Measurements from ENCODE around the gene BCL11A. TPM values are rescaled to one million over a fixed set of nuclear protein-coding genes. Genes with fewer than 3 reads are reported as not detected.

Gene BCL11A
- total and polyA plus RNA-seq, 8 donors = 1.2 to 27.4 (median 16.3) TPM

GRCh38 chr2:60529785-60530627 lies 23.4 kb downstream of the BCL11A start:
- TF ChIP-seq EP300 (IDR thresholded peaks at IDR 0.05) = no peak
- TF ChIP-seq CTCF (IDR thresholded peaks at IDR 0.05) = no peak
- TF ChIP-seq POLR2AphosphoS5 (IDR thresholded peaks at IDR 0.05) = peak in 1 of 3 donors; percentile 43
- no peak for TF ChIP-seq POLR2A (IDR thresholded peaks at IDR 0.05)
- Histone ChIP-seq H3K27ac (peak overlapping the region; percentile 62 to 88 (median 76)), H3K4me3 (peak overlapping the region in 1 of 4 donors; percentile 9), H3K36me3 (no peaks in the 10 kb centered on the region), H3K27me3 (peaks cover 0 to 7% (median 0%) of the 10 kb centered on the region in 3 donors), H3K4me1 (peaks cover 29 to 64% (median 51%) of the 10 kb centered on the region in 4 donors), H3K9me3 (no peaks in the 10 kb centered on the region)
- WGBS, 5 donors = 23 to 37% (median 24%) methylated on average over 17 of the region's 17 CpGs
- intact Hi-C loops (cut with DNase I; ENCODE audit: low total_unique reads) = no loop called here
- DNase-seq = peak; percentile 77 to 85

GRCh38 chr2:60529136-60529784 lies 24.2 kb downstream of the BCL11A start:
- no peak for TF ChIP-seq POLR2A (IDR thresholded peaks at IDR 0.05)
- no peak for TF ChIP-seq EP300 (IDR thresholded peaks at IDR 0.05)
- no peak for TF ChIP-seq CTCF (IDR thresholded peaks at IDR 0.05)
- TF ChIP-seq POLR2AphosphoS5 (IDR thresholded peaks at IDR 0.05) = no peak
- no peaks in the 10 kb centered on the region for H3K36me3 ChIP-seq
- no peak overlapping the region for H3K4me3 ChIP-seq
- WGBS, 5 donors = 80 to 90% (median 88%) methylated on average over 8 of the region's 8 CpGs
- DNase-seq = no peak
- peaks cover 29 to 62% (median 48%) of the 10 kb centered on the region in 4 donors for H3K4me1 ChIP-seq
- H3K9me3 ChIP-seq = no peaks in the 10 kb centered on the region
- peak overlapping the region in 4 of 5 donors; percentile 62 to 79 (median 70) for H3K27ac ChIP-seq
- peaks cover 0 to 7% (median 0%) of the 10 kb centered on the region in 3 donors for H3K27me3 ChIP-seq
- intact Hi-C loops (cut with DNase I; ENCODE audit: low total_unique reads) = no loop called here

DNA sequence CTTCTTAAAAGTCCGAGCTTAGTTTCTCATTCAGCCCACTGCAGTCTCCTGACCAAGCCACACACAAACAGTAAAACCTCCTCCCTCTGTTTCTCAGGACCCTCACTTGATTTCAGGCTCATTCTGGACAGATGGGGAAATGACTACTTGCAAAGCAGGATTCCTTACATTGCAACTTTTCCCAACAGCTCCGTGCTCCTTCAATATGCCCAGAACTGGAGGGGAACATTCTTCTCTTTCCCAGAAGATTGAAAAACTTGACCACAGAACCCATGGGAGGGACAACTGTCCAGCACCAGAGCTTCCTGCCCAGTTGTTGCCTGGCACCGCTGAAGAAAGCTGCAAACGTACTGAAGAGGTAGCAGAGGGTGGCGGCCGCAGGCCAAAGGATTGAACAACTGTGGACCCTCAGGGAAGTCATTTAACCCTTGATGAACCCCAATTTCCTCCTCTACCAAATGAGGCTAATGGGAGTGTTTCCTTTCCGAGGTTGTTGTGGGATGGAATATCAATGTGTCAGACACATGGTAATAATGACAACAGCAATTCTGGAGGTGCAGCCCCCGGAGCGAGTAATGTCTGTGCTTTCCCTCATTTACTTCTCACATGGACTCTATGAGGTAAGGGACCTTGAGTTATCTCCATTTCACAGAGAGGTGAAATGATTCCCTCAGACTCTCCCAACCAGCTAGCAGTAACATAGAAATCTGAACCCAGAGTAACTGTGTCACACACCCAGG lies 25.0 kb downstream of the BCL11A start:
- Histone ChIP-seq H3K27me3 (peaks cover 0 to 7% (median 0%) of the 10 kb centered on the region in 3 donors), H3K27ac (peak overlapping the region in 2 of 5 donors; percentile 76 to 79), H3K4me1 (peaks cover 24 to 55% (median 43%) of the 10 kb centered on the region in 4 donors), H3K36me3 (no peaks in the 10 kb centered on the region), H3K4me3 (no peak overlapping the region), H3K9me3 (no peaks in the 10 kb centered on the region)
- no peak for TF ChIP-seq CTCF (IDR thresholded peaks at IDR 0.05)
- TF ChIP-seq EP300 (IDR thresholded peaks at IDR 0.05) = no peak
- TF ChIP-seq POLR2A (IDR thresholded peaks at IDR 0.05) = no peak
- no peak for TF ChIP-seq POLR2AphosphoS5 (IDR thresholded peaks at IDR 0.05)
- WGBS, 5 donors = 64 to 88% (median 85%) methylated on average over 7 to 9 of the region's 9 CpGs
- intact Hi-C loops (cut with DNase I; ENCODE audit: low total_unique reads) = no loop called here
- DNase-seq = no peak

- Histone ChIP-seq H3K4me3 (no peak overlapping the region), H3K4me1 (peaks cover 22 to 49% (median 39%) of the 10 kb centered on the region in 4 donors), H3K36me3 (no peaks in the 10 kb centered on the region), H3K27ac (no peak overlapping the region), H3K27me3 (peaks cover 0 to 7% (median 0%) of the 10 kb centered on the region in 3 donors), H3K9me3 (no peaks in the 10 kb centered on the region)
- DNase-seq = no peak
- TF ChIP-seq CTCF (IDR thresholded peaks at IDR 0.05) (no peak), POLR2A (IDR thresholded peaks at IDR 0.05) (no peak), EP300 (IDR thresholded peaks at IDR 0.05) (no peak), POLR2AphosphoS5 (IDR thresholded peaks at IDR 0.05) (no peak)
- WGBS, 5 donors = 65 to 84% (median 81%) methylated on average over 8 of the region's 8 CpGs
- intact Hi-C loops (cut with DNase I; ENCODE audit: low total_unique reads) = no loop called here
Observed at GRCh38 chr2:60527762-60528161, 25.7 kb downstream of the BCL11A start.
